ENCODE results near the gene KRTAP19-4.
"Not testable (repeated sequence)": the region's sequence is repeated elsewhere in the genome, so short reads cannot be mapped to it uniquely, and the experiment has no call there.

Gene KRTAP19-4, protein sequence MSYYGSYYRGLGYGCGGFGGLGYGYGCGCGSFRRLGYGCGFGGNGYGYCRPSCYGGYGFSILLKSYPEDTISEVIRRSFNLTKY

DNA sequence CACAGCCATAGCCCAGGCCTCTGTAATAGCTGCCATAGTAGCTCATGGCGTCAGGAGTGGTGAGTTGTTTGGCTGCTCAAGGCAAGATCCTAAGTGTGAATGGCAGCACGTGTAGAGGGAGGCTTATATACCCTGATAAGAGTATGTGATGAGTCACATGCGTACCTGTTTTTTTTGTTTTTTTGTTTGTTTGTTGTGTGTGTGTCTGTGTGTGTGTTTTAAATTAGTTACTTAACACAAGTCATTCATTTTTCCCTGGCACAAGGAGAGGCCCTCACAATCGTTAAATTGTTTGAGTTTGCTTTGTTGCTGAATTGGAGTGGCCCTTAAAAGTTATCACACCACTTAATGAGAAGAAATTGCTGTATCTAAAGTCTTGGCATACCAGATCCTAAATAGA lies at the start of gene KRTAP19-4:
TSS of gene KRTAP19-4 (minus strand) at position 101 of the 400 bp plus-strand sequence. CDS start at position 46, 55 bp downstream.
- no peak for DNase-seq

DNA sequence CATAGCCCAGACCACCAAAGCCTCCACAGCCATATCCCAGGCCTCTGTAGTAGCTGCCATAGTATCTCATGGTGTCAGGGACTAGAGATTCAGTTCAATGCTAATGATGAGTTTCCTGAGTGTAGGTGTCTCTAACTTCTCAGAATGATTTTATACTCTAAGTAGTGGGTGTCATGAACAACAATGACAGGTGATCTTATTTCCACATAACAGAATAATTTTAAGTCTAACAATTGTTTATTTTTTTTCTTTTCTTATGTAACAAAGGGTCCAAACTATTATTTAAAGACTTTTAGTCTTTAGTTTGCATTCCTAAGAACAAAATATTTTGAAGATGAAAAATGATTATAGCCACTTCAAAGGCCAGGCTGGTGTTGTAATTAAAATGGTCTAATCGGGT lies 44.8 kb upstream of the KRTAP19-4 start, which contains the start of gene KRTAP19-6:
TSS of gene KRTAP19-6 (minus strand) at position 101 of the 400 bp plus-strand sequence. CDS start at position 70, 31 bp downstream.
- no peak for DNase-seq

DNA sequence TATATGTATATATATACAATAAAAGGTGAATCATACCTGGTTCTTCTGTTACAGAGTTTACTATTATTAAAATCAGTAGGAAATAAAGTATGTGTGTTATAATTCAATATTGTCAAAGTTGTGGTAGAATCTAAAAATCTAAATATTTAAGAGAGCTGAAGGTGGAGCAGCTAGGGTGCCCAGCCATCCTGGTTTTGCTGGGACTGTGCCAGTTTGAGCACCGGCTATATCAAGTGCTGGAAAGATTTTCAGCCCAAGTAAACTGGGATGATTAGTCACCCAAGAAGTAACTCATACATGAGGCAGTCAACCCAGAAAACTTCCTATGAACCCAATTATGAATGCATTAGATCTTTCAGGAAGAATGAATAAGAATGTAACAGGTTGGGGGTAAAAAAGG lies 21.9 kb upstream of the KRTAP19-4 start:
- DNase-seq = no peak

DNA sequence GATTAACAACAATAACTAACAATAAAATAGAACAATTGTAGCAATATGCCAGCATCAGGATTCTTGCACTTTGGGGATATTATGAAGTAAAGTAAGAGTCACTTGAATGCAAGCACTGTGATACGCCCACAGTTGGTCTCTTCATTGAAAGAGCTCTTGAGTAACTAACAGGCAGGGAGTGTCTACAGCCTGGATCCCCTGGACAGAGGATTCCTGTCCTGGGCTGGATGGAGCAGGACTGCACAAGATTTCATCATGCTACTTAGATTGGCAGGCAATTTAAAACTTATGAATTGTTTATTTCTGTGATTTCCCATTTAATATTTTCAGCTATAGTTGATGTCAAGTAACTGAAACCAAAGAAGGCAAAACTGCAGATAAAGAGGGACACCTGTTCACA lies 18.7 kb upstream of the KRTAP19-4 start:
- DNase-seq = no peak

DNA sequence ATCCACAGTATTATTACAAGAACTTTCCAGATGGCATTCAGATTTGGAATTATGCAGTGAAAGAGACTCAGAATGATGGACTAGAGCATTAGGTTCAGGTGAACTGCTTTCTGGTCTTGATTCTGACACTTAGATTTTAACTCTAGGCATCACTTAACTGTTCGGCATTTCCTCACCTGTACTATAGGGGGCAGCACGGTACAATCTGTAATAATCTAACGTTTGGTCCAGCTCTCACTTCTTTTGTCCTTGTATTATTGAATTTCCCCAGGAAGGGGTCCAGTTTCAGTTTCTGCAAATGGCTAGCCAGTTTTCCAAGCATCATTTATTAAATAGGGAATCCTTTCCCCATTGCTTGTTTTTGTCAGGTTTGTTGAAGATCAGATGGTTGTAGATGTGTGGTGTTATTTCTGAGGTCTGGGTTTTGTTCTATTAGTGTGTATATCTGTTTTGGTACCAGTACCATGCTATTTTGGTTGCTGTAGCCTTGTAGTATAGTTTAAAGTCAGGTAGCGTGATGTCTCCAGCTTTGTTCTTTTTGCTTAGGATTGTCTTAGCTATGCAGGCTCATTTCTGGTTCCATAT lies 8.7 kb upstream of the KRTAP19-4 start:
- DNase-seq = not testable (repeated sequence)

DNA sequence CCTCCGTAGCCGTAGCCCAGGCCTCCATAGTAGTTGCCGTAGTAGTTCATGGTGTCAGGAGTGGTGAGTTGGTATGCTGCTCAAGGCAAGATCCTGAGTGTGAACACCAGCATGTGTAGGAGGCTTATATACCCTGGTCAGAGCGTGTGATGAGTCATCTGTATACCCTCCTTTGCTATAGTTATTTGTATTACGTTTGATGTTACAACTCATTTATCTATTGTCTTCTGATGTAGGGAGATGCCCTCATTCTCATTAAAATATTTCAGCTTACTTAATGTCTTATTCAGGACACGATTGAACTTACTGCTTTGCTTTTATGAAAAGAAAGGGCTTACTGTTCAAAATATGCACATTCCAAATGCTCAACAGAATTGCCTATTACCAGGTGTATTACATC lies 5.1 kb upstream of the KRTAP19-4 start, which contains the start of gene KRTAP19-5:
TSS of gene KRTAP19-5 (minus strand) at position 101 of the 400 bp plus-strand sequence. CDS start at position 50, 51 bp downstream.
- DNase-seq = no peak

DNA sequence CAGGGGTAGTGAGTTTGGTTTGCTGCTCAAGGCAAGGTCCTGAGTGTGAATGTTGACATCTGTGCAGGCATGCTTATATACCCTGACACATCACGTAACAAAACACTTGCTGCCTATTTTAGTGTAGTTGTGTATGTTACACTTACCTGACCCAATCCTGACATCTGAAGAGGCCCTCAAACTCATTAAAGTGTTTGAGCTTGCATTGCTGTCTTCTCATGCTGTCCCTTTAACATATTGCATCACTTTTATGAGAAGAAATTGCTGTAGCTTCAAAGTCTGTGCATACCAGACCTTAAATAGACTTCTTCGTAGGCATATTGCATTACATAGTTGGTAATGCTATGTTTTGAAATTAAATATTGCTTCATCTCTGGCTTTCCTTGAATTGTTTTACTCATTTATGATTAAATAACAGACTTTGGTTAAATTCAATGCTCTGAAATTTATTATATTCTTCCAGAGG lies 5.0 kb downstream of the KRTAP19-4 start, which contains the start of gene KRTAP19-3:
TSS of gene KRTAP19-3 (minus strand) at position 51 of the 466 bp plus-strand sequence. CDS start 56 bp downstream, outside the sequence.
- DNase-seq = no peak

DNA sequence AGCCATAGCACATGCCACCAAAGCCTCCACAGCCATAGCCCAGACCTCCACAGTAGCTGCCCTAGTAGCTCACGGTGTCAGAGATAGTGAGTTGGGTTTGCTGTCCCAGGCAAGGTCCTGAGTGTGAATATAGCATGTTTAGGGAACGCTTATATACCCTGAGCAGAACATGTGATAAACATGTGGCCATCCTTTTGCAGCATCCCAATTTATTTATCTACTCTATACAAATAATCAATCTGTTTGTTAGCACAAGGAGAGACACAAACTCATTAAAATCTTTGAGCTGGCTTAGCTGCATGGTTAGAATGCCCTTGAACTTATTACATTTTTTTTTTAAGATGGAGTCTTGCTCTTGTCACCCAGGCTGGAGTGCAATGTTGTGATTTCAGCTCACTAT lies 9.6 kb downstream of the KRTAP19-4 start, which contains the start of gene KRTAP19-2:
TSS of gene KRTAP19-2 (minus strand) at position 101 of the 400 bp plus-strand sequence. CDS start at position 13, 88 bp downstream.
- DNase-seq = no peak

DNA sequence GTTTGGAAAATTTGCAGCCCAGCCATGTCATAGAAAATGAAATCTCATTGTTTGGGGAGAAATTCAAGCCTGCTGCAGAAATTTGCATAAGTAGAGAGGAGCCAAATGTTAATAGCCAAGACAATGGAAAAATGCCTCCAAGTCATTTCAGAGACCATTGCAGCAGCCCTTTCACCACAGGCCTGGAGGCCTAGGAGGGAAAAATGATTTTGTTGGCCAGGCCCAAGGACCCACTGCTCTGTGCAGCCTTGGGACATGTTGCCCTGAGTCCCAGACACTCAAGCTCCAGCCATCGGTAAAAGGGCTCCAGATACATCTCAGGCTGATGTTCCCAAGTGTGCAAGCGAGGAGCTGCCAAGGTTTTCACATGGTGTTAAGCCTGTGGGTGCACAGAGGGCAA lies 10.8 kb downstream of the KRTAP19-4 start:
- no peak for DNase-seq

DNA sequence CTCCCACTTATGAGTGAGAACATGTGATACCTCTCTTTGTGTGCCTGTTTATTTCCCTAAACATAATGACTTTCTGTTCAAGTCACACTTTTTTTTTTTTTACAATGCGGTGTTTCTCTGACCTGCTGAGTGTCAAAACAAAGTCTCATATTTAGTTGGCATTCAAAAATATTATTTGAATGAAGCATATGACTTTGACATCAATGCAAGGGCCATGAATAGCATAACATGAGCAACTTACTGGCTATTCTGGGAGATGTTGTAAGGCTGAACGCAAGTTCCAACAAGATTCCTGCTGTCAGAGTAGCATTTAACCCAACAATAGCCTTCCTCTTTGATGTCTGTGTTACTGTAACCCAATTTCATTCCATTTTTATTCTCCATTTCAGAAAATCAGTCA lies 14.8 kb downstream of the KRTAP19-4 start:
- DNase-seq = no peak

DNA sequence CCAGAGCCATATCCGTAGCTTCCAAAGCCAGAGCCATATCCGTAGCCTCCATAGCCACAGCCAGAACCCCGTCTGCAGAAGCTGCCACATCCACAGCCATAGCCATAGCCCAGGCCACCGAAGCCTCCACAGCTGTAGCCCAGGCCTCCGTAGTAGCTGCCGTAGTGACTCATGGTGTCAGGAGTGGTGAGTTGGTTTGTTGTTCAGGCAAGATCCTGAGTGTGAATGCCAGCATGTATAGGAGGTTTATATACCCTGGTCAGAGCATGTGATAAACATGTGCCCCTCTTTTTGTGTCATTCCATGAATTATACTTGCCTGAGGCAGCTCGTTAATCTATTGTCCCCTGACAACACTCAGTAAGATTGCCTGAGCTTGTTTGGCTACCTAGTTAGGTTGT lies 16.8 kb downstream of the KRTAP19-4 start, which contains the start of gene KRTAP19-1:
TSS of gene KRTAP19-1 (minus strand) at position 223 of the 400 bp plus-strand sequence. CDS start at position 173, 50 bp downstream.
- DNase-seq = no peak

DNA sequence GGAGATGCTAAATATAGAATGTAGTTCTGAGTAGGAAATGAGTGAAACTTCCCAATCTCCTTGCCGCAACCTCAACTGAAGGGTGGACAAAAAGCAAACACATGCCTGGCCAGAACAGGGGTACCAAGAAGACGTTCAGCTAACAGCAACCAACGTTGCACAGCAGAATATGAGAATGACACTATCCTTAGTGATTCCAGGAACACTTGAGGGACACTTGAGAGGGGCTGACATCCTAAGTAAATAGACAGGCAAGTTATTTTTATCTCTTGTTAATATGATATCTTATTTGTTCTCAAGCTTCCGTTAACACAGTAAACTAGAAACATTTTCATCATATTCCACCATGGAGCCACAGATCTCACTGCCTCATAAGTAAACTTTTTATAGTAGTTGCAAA lies 17.7 kb downstream of the KRTAP19-4 start:
- no peak for DNase-seq

DNA sequence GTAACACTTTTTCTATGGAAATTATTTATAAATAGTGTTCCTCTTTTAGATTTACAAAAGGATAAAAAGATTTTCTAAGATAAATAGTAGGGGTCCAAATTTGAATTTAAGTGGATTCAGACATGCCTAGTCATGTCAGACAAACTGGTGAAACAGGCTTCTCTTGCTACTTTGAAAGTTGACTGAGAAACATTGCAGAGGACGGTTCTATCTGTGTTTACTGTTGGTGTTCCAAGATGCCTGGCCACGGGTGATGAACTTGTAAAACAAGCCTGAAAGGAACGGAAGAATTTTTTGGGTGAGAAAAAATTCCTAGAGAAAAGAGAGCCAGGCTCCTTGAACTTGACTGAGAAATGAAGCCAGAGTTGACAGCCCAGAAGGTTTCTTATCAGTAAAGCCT lies 19.0 kb downstream of the KRTAP19-4 start:
- no peak for DNase-seq

DNA sequence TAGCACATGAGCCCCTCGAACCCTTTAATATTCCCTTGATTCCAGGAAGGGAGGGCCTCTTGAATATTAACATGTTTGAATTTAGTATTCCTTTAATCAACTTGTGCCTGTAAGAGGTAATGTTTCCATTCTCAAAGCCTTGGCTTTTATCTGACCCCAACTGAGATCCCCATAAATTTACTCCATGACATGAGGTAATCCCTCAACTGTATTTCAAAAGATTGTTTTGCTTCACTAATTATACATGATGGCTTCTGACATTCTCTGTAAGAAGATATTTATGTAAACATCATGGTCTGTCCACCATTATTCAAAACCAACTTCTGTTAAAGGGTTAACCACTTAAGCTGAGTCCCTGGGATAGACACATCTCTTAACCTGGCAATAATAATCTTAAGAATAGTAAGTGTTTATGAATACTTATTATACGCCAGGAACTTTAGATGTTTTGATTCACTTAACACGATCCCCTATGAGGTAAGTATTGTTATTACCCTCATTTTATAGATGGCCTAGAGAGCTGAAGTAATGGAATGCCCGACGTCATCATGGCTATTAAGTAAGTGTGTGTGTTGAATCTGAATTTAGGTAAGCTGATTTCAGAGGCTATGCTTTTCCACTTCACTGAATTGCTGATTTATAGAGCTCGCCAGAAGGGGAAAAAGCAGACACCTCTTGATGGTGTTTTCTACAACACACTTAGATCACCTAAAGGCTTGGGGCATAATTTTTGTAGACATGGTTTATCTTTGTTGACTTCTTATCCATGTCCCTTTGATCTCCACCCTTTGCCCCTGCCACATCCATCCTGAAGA lies 27.9 kb downstream of the KRTAP19-4 start:
- DNase-seq = no peak

DNA sequence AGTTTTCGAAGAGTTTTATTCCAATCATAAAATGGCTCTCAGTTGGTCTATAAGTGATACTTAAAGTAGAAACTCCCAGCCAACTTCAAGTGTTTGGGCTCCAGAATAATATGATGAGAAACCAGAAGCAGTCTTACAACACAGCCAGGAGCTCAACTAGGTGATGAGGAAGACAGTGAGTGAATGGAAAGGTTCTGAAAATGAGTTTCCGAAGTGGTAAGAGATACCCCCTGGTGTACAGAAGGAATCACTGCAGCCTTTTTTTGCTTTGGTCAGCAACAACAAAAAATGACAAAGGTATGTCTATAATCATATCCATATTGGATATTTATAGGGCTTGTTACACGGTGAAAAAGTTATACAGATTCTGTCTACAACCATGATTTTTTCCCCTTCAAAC lies 33.3 kb downstream of the KRTAP19-4 start:
- no peak for DNase-seq

DNA sequence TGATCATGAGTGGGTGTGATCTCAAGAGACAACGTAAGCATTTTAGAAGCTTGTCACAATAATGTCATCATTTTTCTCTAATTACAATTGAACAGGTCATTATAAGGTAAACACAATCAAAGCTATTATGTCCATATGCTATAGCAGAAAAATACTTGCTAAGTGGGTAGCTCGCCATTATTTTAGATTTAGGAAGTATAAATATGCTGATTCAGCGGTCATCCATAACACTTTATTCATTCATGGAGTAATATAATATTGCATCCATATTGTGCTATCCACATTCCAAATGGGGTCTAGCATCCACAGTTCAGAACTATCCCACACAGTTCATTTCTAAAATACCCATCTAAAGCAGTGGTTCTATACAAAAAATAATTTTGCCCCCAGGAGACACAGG lies 48.5 kb downstream of the KRTAP19-4 start:
- DNase-seq = no peak

DNA sequence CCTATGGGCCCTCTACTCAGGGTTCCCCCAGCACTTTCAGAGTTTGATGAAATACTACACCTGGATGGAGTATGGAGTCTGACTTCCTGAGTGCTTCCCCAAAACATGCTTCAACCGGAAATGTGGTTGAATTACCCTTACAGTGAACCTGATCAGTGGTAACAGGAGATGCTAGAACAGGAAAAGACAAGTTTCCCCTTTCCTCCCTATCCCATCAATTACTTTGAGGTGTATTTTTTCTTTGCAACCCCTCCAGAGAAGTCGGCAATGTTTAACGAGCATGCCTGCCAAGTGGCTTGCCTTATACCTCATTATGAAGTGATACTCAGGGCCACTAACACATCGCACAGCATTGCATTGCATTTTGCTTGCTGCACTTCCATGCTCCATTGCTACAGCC lies 49.9 kb downstream of the KRTAP19-4 start:
- no peak for DNase-seq
